Measurements from ENCODE around the gene LYL1. TPM values are rescaled to one million over a fixed set of nuclear protein-coding genes. Genes with fewer than 3 reads are reported as not detected.

LYL1 gene
- total RNA-seq, 1 donor = 0.36 TPM

GRCh38 chr19:13051557-13052165 lies 51.0 kb downstream of the LYL1 start:
- H3K79me2 ChIP-seq (ENCODE audit: insufficient read depth, low read length) = peaks cover 88% of the 10 kb centered on the region
- no peaks in the 10 kb centered on the region for H3K9me3 ChIP-seq (ENCODE audit: low read depth, low read length)
- H3K4me1 ChIP-seq (ENCODE audit: insufficient read depth, low read length) = peaks cover 69% of the 10 kb centered on the region
- peak overlapping the region; percentile 36 for H3K4me2 ChIP-seq (ENCODE audit: insufficient read depth, low read length)
- peaks cover 14% of the 10 kb centered on the region for H3K36me3 ChIP-seq (ENCODE audit: insufficient read depth, low read length)
- H3K4me3 ChIP-seq (ENCODE audit: insufficient read depth, low read length) = no peak overlapping the region
- H3K27me3 ChIP-seq (ENCODE audit: insufficient read depth, low read length) = no peaks in the 10 kb centered on the region
- H2AFZ ChIP-seq (ENCODE audit: low read length) = no peak overlapping the region
- H4K20me1 ChIP-seq (ENCODE audit: insufficient read depth, low read length) = peaks cover 29% of the 10 kb centered on the region
- peak overlapping the region; percentile 96 for H3K27ac ChIP-seq (ENCODE audit: low read depth, low read length)
- peak; percentile 73 for DNase-seq (ENCODE audit: insufficient read length, low spot score, missing footprints)
- TF ChIP-seq, protein P1, sequence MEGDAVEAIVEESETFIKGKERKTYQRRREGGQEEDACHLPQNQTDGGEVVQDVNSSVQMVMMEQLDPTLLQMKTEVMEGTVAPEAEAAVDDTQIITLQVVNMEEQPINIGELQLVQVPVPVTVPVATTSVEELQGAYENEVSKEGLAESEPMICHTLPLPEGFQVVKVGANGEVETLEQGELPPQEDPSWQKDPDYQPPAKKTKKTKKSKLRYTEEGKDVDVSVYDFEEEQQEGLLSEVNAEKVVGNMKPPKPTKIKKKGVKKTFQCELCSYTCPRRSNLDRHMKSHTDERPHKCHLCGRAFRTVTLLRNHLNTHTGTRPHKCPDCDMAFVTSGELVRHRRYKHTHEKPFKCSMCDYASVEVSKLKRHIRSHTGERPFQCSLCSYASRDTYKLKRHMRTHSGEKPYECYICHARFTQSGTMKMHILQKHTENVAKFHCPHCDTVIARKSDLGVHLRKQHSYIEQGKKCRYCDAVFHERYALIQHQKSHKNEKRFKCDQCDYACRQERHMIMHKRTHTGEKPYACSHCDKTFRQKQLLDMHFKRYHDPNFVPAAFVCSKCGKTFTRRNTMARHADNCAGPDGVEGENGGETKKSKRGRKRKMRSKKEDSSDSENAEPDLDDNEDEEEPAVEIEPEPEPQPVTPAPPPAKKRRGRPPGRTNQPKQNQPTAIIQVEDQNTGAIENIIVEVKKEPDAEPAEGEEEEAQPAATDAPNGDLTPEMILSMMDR (IDR thresholded peaks at IDR 0.05; ENCODE audit: extremely low read depth, low read depth, low read length) = no peak

DNA sequence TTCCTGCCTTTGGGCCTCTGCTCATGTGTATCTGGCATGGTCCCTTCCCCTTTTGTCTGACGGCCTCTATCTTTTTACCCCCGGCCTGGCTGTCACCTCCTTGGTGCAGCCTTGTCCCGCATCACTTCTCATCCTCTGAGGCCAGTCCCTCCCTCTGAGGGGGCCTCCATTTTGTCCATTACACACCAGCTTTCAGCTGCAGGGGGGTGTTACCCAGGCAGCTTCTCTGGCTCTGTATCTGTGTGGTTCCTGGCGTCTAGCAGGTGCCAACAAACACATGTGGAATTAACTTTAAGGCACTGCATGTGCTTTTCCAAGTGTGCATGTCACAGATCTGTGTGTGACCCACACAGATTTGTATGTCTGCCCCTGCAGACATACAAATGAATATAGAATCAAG lies 52.4 kb downstream of the LYL1 start:
- no peaks in the 10 kb centered on the region for H3K27me3 ChIP-seq (ENCODE audit: insufficient read depth, low read length)
- peak; percentile 54 for DNase-seq (ENCODE audit: insufficient read length, low spot score, missing footprints)
- peaks cover 90% of the 10 kb centered on the region for H3K79me2 ChIP-seq (ENCODE audit: insufficient read depth, low read length)
- H3K4me1 ChIP-seq (ENCODE audit: insufficient read depth, low read length) = peaks cover 55% of the 10 kb centered on the region
- peaks cover 23% of the 10 kb centered on the region for H3K36me3 ChIP-seq (ENCODE audit: insufficient read depth, low read length)
- no peak overlapping the region for H3K4me3 ChIP-seq (ENCODE audit: insufficient read depth, low read length)
- TF ChIP-seq, protein P1 (IDR thresholded peaks at IDR 0.05; ENCODE audit: extremely low read depth, low read depth, low read length) = no peak
- H3K9me3 ChIP-seq (ENCODE audit: low read depth, low read length) = no peaks in the 10 kb centered on the region
- no peak overlapping the region for H3K27ac ChIP-seq (ENCODE audit: low read depth, low read length)
- H4K20me1 ChIP-seq (ENCODE audit: insufficient read depth, low read length) = peaks cover 37% of the 10 kb centered on the region
- H3K4me2 ChIP-seq (ENCODE audit: insufficient read depth, low read length) = no peak overlapping the region
- no peak overlapping the region for H2AFZ ChIP-seq (ENCODE audit: low read length)

Other genes with a start within 250 kb of the LYL1 start
- gene DNASE2, start 221.4 kb downstream of the LYL1 start, total RNA-seq = 48.1 and 61.0 TPM in 2 replicates
- not detected in 2 replicates for gene KLF1, start 215.7 kb downstream of the LYL1 start, total RNA-seq
- 23.0 and 31.1 TPM in 2 replicates for gene GCDH, start 211.7 kb downstream of the LYL1 start, total RNA-seq
- 0.29 TPM in 1 of 2 replicates, not detected in the other for gene SYCE2, start 183.6 kb downstream of the LYL1 start, total RNA-seq
- gene FARSA, start 169.1 kb downstream of the LYL1 start, total RNA-seq = 41.0 and 47.8 TPM in 2 replicates
- 1,685 and 1,980 TPM in 2 replicates for gene CALR, start 164.2 kb downstream of the LYL1 start, total RNA-seq
- gene RAD23A, start 157.0 kb downstream of the LYL1 start, total RNA-seq = 80.2 and 84.0 TPM in 2 replicates
- 15.2 and 16.8 TPM in 2 replicates for gene GADD45GIP1, start 145.6 kb downstream of the LYL1 start, total RNA-seq
- not detected in 2 replicates for gene DAND5, start 133.3 kb downstream of the LYL1 start, total RNA-seq
- 114 and 122 TPM in 2 replicates for gene NFIX, start 107.4 kb downstream of the LYL1 start, total RNA-seq
- gene TRMT1, start 13.9 kb upstream of the LYL1 start, total RNA-seq = 18.6 and 29.7 TPM in 2 replicates
- gene NACC1, start 15.4 kb upstream of the LYL1 start, total RNA-seq = 53.9 and 62.5 TPM in 2 replicates
- 78.4 and 81.1 TPM in 2 replicates for gene STX10, start 47.5 kb upstream of the LYL1 start, total RNA-seq
- 14.8 and 15.9 TPM in 2 replicates for gene IER2, start 47.6 kb upstream of the LYL1 start, total RNA-seq